Measurements from ENCODE around the gene PLBD1. TPM values are rescaled to one million over a fixed set of nuclear protein-coding genes. Genes with fewer than 3 reads are reported as not detected.

Gene PLBD1
- total RNA-seq, 1 experiment from 2014 or later, result 0.59 TPM

- H3K4me3 ChIP-seq, result no peak overlapping the region
- H3K9me3 ChIP-seq, result no peaks in the 10 kb centered on the region
- H3K27me3 ChIP-seq, result no peaks in the 10 kb centered on the region
- DNase-seq, result no peak
- no peaks in the 10 kb centered on the region for H3K36me3 ChIP-seq
These were observed 22.2 kb downstream of the PLBD1 start for GRCh38 chr12:14545144-14546124.

- H3K4me3 ChIP-seq, result no peak overlapping the region
- no peaks in the 10 kb centered on the region for H3K27me3 ChIP-seq
- no peaks in the 10 kb centered on the region for H3K9me3 ChIP-seq
- H3K36me3 ChIP-seq, result no peaks in the 10 kb centered on the region
- DNase-seq, result no peak
These were observed 26.8 kb downstream of the PLBD1 start for GRCh38 chr12:14540801-14541462.

GRCh38 chr12:14537088-14537487 lies 30.6 kb downstream of the PLBD1 start:
- H3K27me3 ChIP-seq, result no peaks in the 10 kb centered on the region
- no peak for DNase-seq
- no peaks in the 10 kb centered on the region for H3K36me3 ChIP-seq
- no peak overlapping the region for H3K4me3 ChIP-seq
- H3K9me3 ChIP-seq, result no peaks in the 10 kb centered on the region

DNA sequence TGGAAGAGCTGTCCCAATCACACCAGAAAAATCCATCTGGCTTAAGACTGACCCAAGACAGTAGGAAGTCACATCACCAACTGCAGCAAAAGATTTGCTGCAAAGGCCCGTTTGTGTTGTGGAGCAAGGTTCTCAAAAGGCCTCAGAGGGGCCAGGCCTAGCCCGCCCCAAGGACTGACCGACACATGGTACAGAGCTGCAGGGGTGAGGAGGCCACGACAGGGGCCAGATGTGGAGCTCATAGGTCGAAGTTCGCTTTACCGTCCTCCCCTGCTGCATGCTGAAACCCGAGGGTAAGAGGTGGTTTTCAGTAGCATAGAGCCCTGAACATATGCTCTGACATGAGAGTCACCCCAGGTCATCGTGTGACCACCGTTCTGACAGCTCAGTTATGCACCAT lies 35.5 kb downstream of the PLBD1 start:
- Histone ChIP-seq H3K27me3 (no peaks in the 10 kb centered on the region), H3K36me3 (no peaks in the 10 kb centered on the region), H3K4me3 (no peak overlapping the region), H3K9me3 (no peaks in the 10 kb centered on the region)
- no peak for DNase-seq

DNA sequence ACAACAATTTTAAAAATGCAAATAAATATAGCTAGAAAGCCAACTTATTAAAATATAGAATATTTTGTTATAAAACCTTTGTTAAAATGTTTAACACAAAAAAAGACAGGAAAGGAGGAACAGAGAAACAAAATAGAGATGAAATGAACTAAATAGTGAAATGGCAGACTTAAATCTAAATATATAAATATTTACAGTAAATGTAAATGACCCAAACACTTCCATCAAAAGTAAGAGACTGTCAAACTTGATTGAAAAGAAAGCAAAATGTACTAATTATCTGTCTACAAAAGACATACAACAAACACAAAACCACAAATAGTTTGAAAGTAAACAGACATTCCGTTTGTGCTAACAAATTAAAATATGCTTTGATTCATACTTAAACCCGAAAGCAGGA lies 41.7 kb downstream of the PLBD1 start:
- no peaks in the 10 kb centered on the region for H3K36me3 ChIP-seq

GRCh38 chr12:14521822-14522221 lies 45.9 kb downstream of the PLBD1 start:
- Histone ChIP-seq H3K4me3 (no peak overlapping the region), H3K27me3 (no peaks in the 10 kb centered on the region)
- no peak for DNase-seq

More for the DNA sequence above, 41.7 kb downstream of the PLBD1 start:
- no peak for DNase-seq
- Histone ChIP-seq H3K4me3 (no peak overlapping the region), H3K9me3 (peaks cover 10% of the 10 kb centered on the region), H3K27me3 (no peaks in the 10 kb centered on the region)

DNA sequence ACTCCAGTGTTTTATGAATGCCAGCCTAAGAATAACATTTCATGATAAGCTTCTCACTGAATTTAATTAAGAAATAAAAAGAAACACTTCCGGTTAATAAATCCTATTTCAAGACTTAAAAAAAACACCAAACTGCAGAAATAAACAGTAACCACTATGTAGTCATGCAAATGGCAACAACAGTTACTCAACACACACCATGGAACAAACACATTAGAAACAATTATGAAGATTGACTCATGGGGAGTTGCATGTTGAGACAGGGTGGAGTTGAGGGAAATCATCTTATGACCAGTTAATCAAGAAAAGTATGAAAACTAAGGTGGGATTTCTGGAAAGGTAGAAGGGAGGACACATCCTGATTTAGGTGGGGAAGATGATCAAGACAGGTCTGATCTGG lies 52.7 kb downstream of the PLBD1 start:
- no peaks in the 10 kb centered on the region for H3K9me3 ChIP-seq
- DNase-seq, result no peak
- no peaks in the 10 kb centered on the region for H3K36me3 ChIP-seq
- H3K27me3 ChIP-seq, result no peaks in the 10 kb centered on the region
- no peak overlapping the region for H3K4me3 ChIP-seq

More at GRCh38 chr12:14521822-14522221, 45.9 kb downstream of the PLBD1 start:
- Histone ChIP-seq H3K36me3 (no peaks in the 10 kb centered on the region), H3K9me3 (peaks cover 10% of the 10 kb centered on the region)

DNA sequence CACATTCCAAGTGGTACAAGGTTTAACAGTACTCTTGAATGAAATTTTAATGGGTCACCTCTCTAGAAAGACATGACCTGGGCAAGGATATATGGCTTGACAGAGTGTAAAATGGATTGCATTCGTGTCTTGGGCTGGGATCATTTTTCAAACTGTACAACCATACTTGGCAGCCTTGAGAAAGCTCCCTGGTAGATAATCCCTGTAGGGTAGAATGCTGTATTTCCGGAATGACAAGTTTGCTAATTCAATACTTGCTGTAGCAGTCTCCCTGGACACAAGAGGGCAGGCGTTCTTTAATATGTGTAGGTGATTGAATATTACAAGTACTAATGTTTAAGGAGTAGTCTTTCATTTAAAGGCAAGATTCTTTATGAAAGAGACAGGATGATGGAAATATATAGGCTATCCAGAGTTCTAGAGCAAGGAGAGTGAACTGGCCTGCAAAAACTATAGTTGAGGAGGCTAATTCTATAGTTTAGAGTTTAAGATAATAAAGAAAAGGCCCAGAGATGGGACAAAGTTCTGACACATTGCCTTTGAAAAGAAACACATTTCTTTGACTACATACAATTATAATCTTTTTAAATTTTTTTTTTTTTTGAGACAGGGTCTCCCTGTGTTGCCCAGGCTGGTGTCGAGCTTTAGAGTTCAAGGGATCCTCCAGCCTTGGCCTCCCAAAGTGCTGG lies 53.4 kb downstream of the PLBD1 start:
- no peaks in the 10 kb centered on the region for H3K27me3 ChIP-seq
- no peak for DNase-seq
- no peaks in the 10 kb centered on the region for H3K9me3 ChIP-seq
- no peak overlapping the region for H3K4me3 ChIP-seq
- no peaks in the 10 kb centered on the region for H3K36me3 ChIP-seq

DNA sequence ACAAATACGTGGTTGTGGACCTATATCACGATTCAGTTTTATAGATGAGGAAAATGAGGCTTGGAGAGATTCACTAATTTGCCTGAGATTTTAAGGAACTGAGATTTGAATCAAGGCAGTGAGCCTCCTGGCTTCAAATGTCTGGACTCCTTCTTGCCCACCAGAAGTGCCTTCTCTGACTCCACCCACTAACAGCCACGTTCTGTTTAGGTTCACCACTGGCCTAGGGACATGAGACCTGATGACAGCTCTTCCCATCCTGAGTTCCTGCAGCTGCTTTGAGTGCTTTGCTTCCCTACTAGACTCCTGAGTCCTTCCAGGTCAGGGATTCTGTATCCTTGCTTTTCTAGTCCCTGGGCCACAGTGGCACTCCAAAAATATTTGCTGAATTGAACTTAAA lies 57.1 kb downstream of the PLBD1 start:
- H3K9me3 ChIP-seq, result no peaks in the 10 kb centered on the region
- H3K27me3 ChIP-seq, result no peaks in the 10 kb centered on the region
- no peaks in the 10 kb centered on the region for H3K36me3 ChIP-seq
- DNase-seq, result no peak
- no peak overlapping the region for H3K4me3 ChIP-seq

GRCh38 chr12:14505626-14506596 lies 61.8 kb downstream of the PLBD1 start:
- Histone ChIP-seq H3K4me3 (no peak overlapping the region), H3K9me3 (no peaks in the 10 kb centered on the region), H3K27me3 (no peaks in the 10 kb centered on the region), H3K36me3 (no peaks in the 10 kb centered on the region)
- DNase-seq, result no peak

GRCh38 chr12:14495326-14495725 lies 72.4 kb downstream of the PLBD1 start:
- H3K36me3 ChIP-seq, result peaks cover 21% of the 10 kb centered on the region

DNA sequence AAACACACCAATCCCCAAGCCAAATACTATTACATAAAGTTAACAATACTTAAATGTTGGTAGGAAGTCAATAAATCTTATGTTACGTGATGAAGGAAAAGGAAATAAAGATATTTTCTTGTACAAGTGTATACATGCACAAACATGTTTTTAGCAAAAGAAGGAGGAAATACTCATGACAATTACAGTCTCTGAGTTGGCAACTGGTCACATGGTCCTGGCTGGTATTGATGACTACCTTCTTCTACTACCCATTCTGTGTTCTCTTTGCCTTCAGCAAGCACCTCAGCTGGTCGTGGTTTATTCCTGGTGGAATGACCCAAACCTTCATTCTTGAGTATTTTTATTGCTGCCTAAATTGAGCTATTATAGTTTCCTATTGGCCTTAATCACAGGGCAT lies 84.8 kb downstream of the PLBD1 start:
- no peak for DNase-seq
- no peak overlapping the region for H3K4me3 ChIP-seq
- H3K9me3 ChIP-seq, result no peaks in the 10 kb centered on the region
- no peaks in the 10 kb centered on the region for H3K27me3 ChIP-seq
- peaks cover 44% of the 10 kb centered on the region for H3K36me3 ChIP-seq

More at GRCh38 chr12:14495326-14495725, 72.4 kb downstream of the PLBD1 start:
- DNase-seq, result no peak
- Histone ChIP-seq H3K27me3 (no peaks in the 10 kb centered on the region), H3K4me3 (no peak overlapping the region), H3K9me3 (no peaks in the 10 kb centered on the region)

DNA sequence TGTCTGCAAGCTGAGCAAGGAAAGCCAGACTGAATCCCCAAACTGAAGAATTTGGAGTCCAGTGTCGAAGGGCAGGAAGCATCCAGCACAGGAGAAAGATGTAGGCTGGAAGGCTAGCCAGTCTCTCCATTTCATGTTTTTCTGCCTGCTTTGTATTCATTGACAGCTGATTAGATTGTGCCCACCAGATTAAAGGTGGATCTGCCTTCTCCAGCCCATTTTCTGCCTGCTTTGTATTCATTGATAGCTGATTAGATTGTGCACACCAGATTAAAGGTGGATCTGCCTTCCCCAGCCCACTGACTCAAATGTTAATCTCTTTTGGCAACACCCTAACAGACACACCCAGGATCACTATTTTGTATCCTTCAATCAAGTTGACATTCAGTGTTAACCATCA lies 85.3 kb downstream of the PLBD1 start:
- Histone ChIP-seq H3K4me3 (no peak overlapping the region), H3K36me3 (peaks cover 44% of the 10 kb centered on the region), H3K9me3 (no peaks in the 10 kb centered on the region), H3K27me3 (no peaks in the 10 kb centered on the region)
- DNase-seq, result no peak

- Histone ChIP-seq H3K36me3 (peaks cover 46% of the 10 kb centered on the region), H3K4me3 (no peak overlapping the region)
These were observed 86.5 kb downstream of the PLBD1 start for GRCh38 chr12:14481201-14481600.

GRCh38 chr12:14479004-14479403 lies 88.7 kb downstream of the PLBD1 start:
- no peak overlapping the region for H3K4me3 ChIP-seq
- H3K36me3 ChIP-seq, result peaks cover 61% of the 10 kb centered on the region
- no peak for DNase-seq
- H3K9me3 ChIP-seq, result peaks cover 19% of the 10 kb centered on the region
- H3K27me3 ChIP-seq, result no peaks in the 10 kb centered on the region

More at GRCh38 chr12:14481201-14481600, 86.5 kb downstream of the PLBD1 start:
- Histone ChIP-seq H3K27me3 (no peaks in the 10 kb centered on the region), H3K9me3 (no peaks in the 10 kb centered on the region)
- no peak for DNase-seq

GRCh38 chr12:14473707-14474287 lies 93.9 kb downstream of the PLBD1 start:
- Histone ChIP-seq H3K4me3 (no peak overlapping the region), H3K27me3 (no peaks in the 10 kb centered on the region), H3K9me3 (peaks cover 31% of the 10 kb centered on the region), H3K36me3 (peaks cover 37% of the 10 kb centered on the region)
- no peak for DNase-seq

All from MG63 (cell line).